MM.1S (cell line): Measurements from ENCODE around the gene CSPG5.

ENCODE experiments used
- DNase-seq: peaks from one replicate; pipeline ENCODE4 v3.0.0-alpha.2; 2015
- H2AFZ ChIP-seq: fragments of 300-600 bp; sonication (generic); 2 replicates; pipeline ENCODE4 v1.6.0; 2016; ENCODE audit warnings: antibody characterized with exemption, low read length
- H3F3A ChIP-seq: fragments of 300-600 bp; sonication (generic); 2 replicates; pipeline ENCODE4 v1.6.1; 2016; ENCODE audit warnings: mild to moderate bottlenecking, antibody characterized with exemption, low read length, moderate library complexity, mixed read lengths; ENCODE audit not compliant: insufficient read depth
- H3K27ac ChIP-seq: fragments of 300-600 bp; sonication (generic); 2 replicates; pipeline ENCODE4 v1.5.1; 2016; ENCODE audit warnings: mild to moderate bottlenecking, low read length
- H3K27me3 ChIP-seq: fragments of 300-600 bp; sonication (generic); replicated peaks from 2 replicates; pipeline ENCODE4 v1.6.0; 2016; ENCODE audit warnings: low read length; ENCODE audit not compliant: insufficient read depth
- H3K36me3 ChIP-seq: fragments of 300-600 bp; sonication (generic); replicated peaks from 2 replicates; pipeline ENCODE4 v1.6.1; 2016; ENCODE audit warnings: mild to moderate bottlenecking, low read length, mixed read lengths; ENCODE audit not compliant: insufficient read depth
- H3K4me1 ChIP-seq: fragments of 300-600 bp; sonication (generic); 2 replicates; pipeline ENCODE4 v1.6.1; 2016; ENCODE audit warnings: low read length, mixed read lengths
- H3K4me2 ChIP-seq: fragments of 300-600 bp; sonication (generic); 2 replicates; pipeline ENCODE4 v1.6.0; 2016; ENCODE audit warnings: low read depth, low read length
- H3K4me3 ChIP-seq: fragments of 300-600 bp; sonication (generic); 2 replicates; pipeline ENCODE4 v1.5.1; 2016; ENCODE audit warnings: low read length, mixed read lengths
- H3K79me2 ChIP-seq: fragments of 300-600 bp; sonication (generic); 2 replicates; pipeline ENCODE4 v1.6.1; 2016; ENCODE audit warnings: mixed run types, low read length, mixed read lengths
- H3K9ac ChIP-seq: fragments of 300-600 bp; sonication (generic); 2 replicates; pipeline ENCODE4 v1.6.1; 2016; ENCODE audit warnings: low read length, mixed read lengths
- H3K9me2 ChIP-seq: fragments of 300-600 bp; sonication (generic); replicated peaks from 2 replicates; pipeline ENCODE4 v1.6.1; 2016; ENCODE audit warnings: mild to moderate bottlenecking, low read length, mixed read lengths; ENCODE audit not compliant: insufficient read depth
- H3K9me3 ChIP-seq: fragments of 300-600 bp; sonication (generic); replicated peaks from 2 replicates; pipeline ENCODE4 v1.6.1; 2016; ENCODE audit warnings: mild to moderate bottlenecking, low read length, mixed read lengths; ENCODE audit not compliant: insufficient read depth
- H4K20me1 ChIP-seq: fragments of 300-600 bp; sonication (generic); 2 replicates; pipeline ENCODE4 v1.6.1; 2016; ENCODE audit warnings: mild to moderate bottlenecking, low read length, moderate library complexity, mixed read lengths; ENCODE audit not compliant: insufficient read depth
- CTCF ChIP-seq: fragments of 300-600 bp; sonication (generic); IDR thresholded peaks from 2 replicates; pipeline ENCODE4 v1.5.1; 2016; ENCODE audit warnings: antibody characterized with exemption, low read length, mixed read lengths
- EZH2 ChIP-seq: fragments of 300-600 bp; sonication (generic); optimal IDR thresholded peaks from 2 replicates; pipeline ENCODE3; 2017; ENCODE audit warnings: low read depth, mild to moderate bottlenecking, antibody characterized with exemption, low read length, mixed read lengths
- EZH2phosphoT487 ChIP-seq: fragments of 300-600 bp; sonication (generic); IDR thresholded peaks from 2 replicates; pipeline ENCODE4 v1.6.1; 2018; ENCODE audit warnings: antibody characterized with exemption, low read length

The CSPG5 gene

DNA sequence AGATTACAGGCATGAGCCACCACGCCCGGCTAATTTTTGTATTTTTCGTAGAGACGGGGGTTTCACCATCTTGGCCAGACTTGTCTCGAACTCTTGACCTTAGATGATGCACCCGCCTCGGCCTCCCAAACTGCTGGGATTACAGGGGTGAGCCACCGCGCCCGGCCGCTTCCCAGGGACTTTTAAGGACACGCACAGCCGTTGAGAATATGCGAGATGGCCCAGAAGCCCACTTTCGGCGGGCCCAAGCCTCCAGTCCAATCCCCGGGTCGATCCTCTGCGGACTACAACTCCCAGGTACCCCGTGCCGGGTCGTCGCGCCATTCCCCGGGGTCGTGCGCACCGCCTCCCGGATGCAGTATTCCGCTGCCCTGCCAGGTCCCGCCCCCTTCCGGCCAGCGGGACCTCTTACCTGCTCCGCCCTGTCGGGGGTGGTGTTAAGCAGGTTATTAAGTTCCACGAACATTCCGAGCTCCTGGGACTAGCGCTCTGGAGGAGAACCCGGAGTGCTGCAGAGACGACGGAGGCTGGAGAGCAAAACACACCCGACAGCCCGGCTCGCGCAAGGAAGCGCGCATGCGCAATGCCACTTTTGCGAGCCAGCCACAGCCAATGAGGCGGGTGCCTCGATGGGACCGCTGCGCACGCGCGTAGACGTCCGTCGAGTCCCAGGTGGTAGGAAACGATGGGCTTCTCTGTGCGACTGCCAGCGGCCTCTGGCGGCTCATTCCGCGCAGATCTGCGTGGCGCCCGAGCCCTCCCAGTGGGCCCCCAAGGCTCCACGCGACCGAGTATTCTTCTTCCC lies 65.3 kb downstream of the CSPG5 start, which contains the start of gene ELP6:
Gene ELP6, minus strand, starts transcription at position 588 of the 805 bp plus-strand sequence. Its CDS starts 122 bp downstream, at position 466.
- peak within 1 kb of the TSS; percentile 83 for H3K9ac ChIP-seq
- H3K4me2 ChIP-seq, result peak within 1 kb of the TSS; percentile 90
- no peaks in the 10 kb centered on the region for H3K4me1 ChIP-seq
- peak within 1 kb of the TSS; percentile 90 for H3K4me3 ChIP-seq
- H3F3A ChIP-seq, result peaks cover 4% of the 10 kb centered on the region; the same call in 1 of the 2 replicates
- H3K9me3 ChIP-seq, result no peaks in the 10 kb centered on the region
- H3K27ac ChIP-seq, result peak within 1 kb of the TSS; percentile 84
- H2AFZ ChIP-seq, result peak within 1 kb of the TSS; percentile 80
- H3K27me3 ChIP-seq, result 0 out of 2 replicates have a peak, but pooled peaks cover 3% of the 10 kb centered on the region
- no peaks in the 10 kb centered on the region for H3K9me2 ChIP-seq
- H4K20me1 ChIP-seq, result no peaks in the 10 kb centered on the region
- DNase-seq, result peak; percentile 97
- peaks cover 8% of the 10 kb centered on the region; the same call in 1 of the 2 replicates for H3K36me3 ChIP-seq
- TF ChIP-seq EZH2phosphoT487, result no peak
- TF ChIP-seq CTCF, result peak; percentile 65
- H3K79me2 ChIP-seq, result peaks cover 31% of the 10 kb centered on the region

- Histone ChIP-seq H3K4me1 (no peaks in the 10 kb centered on the region), H2AFZ (peak overlapping the region; percentile 80), H3F3A (peaks cover 4% of the 10 kb centered on the region; the same call in 1 of the 2 replicates), H3K4me3 (peak overlapping the region; percentile 90), H3K36me3 (peaks cover 8% of the 10 kb centered on the region; the same call in 1 of the 2 replicates), H3K9me2 (no peaks in the 10 kb centered on the region), H3K9me3 (no peaks in the 10 kb centered on the region), H3K9ac (peak overlapping the region; percentile 83), H3K27me3 (0 out of 2 replicates have a peak, but pooled peaks cover 3% of the 10 kb centered on the region), H4K20me1 (no peaks in the 10 kb centered on the region), H3K4me2 (peak overlapping the region; percentile 90), H3K27ac (peak overlapping the region; percentile 84; the same call in 1 of the 2 replicates), H3K79me2 (peaks cover 31% of the 10 kb centered on the region)
- TF ChIP-seq EZH2phosphoT487 (no peak), EZH2 (no peak), CTCF (no peak)
- peak; percentile 19 for DNase-seq
Measured at GRCh38 chr3:47512416-47513124, 66.1 kb downstream of the CSPG5 start.
